H9 (cell line): ENCODE data around the gene DCAF7. TPM values are rescaled to one million over a fixed set of nuclear protein-coding genes. Genes with fewer than 3 reads are reported as not detected.

ENCODE experiments used
- DNase-seq: peaks from one replicate; pipeline ENCODE4 v3.0.0-alpha.2; 2017
- H2AFZ ChIP-seq: one replicate; pipeline ENCODE4 v1.6.1; 2013; ENCODE audit warnings: mild to moderate bottlenecking, low read length, control low read depth, moderate library complexity
- H2AK5ac ChIP-seq: 2 replicates; pipeline ENCODE4 v1.6.1; 2013; ENCODE audit warnings: low read length, control low read depth, mixed read lengths; ENCODE audit not compliant: insufficient read length
- H2BK120ac ChIP-seq: one replicate; pipeline ENCODE4 v1.6.1; 2013; ENCODE audit warnings: low read depth, mild to moderate bottlenecking, low read length, control low read depth, inconsistent platforms; ENCODE audit not compliant: poor library complexity, severe bottlenecking
- H2BK12ac ChIP-seq: 2 replicates; pipeline ENCODE4 v1.6.1; 2013; ENCODE audit warnings: low read length, control low read depth, mixed read lengths, low read depth; ENCODE audit not compliant: insufficient read length
- H2BK15ac ChIP-seq: 2 replicates; pipeline ENCODE4 v1.6.1; 2013; ENCODE audit warnings: low read depth, low read length, control low read depth
- H2BK20ac ChIP-seq: one replicate; pipeline ENCODE4 v1.6.1; 2013; ENCODE audit warnings: low read depth, mild to moderate bottlenecking, low read length, control low read depth, inconsistent platforms; ENCODE audit not compliant: poor library complexity, severe bottlenecking
- H2BK5ac ChIP-seq: 2 replicates; pipeline ENCODE4 v1.6.1; 2013; ENCODE audit warnings: low read length, control low read depth, mixed read lengths; ENCODE audit not compliant: insufficient read length
- H3K14ac ChIP-seq: 2 replicates; pipeline ENCODE4 v1.6.1; 2013; ENCODE audit warnings: low read length, control low read depth; ENCODE audit not compliant: insufficient read depth
- H3K18ac ChIP-seq: 2 replicates; pipeline ENCODE4 v1.6.1; 2013; ENCODE audit warnings: low read depth, mild to moderate bottlenecking, mixed read lengths, low read length, control low read depth; ENCODE audit not compliant: insufficient read length
- H3K23ac ChIP-seq: 2 replicates; pipeline ENCODE4 v1.6.1; 2013; ENCODE audit warnings: low read length, control low read depth, mixed read lengths, low read depth; ENCODE audit not compliant: insufficient read length
- H3K23me2 ChIP-seq: 2 replicates; pipeline ENCODE4 v1.6.1; 2013; ENCODE audit warnings: low read depth, mild to moderate bottlenecking, mixed read lengths, low read length, control low read depth; ENCODE audit not compliant: insufficient read length, poor library complexity, severe bottlenecking
- H3K27ac ChIP-seq: 2 replicates; pipeline ENCODE4 v1.5.1; 2013; ENCODE audit warnings: low read length, control low read depth, mixed read lengths, low read depth; ENCODE audit not compliant: insufficient read length
- H3K27me3 ChIP-seq: 2 replicates; pipeline ENCODE4 v1.6.1; 2013; ENCODE audit warnings: low read length, control low read depth, inconsistent platforms; ENCODE audit not compliant: insufficient read depth
- H3K4ac ChIP-seq: 2 replicates; pipeline ENCODE4 v1.6.1; 2013; ENCODE audit warnings: low read depth, mild to moderate bottlenecking, control low read depth, inconsistent platforms, low read length, moderate library complexity
- H3K4me1 ChIP-seq: 2 replicates; pipeline ENCODE4 v1.6.1; 2013; ENCODE audit warnings: low read length, control low read depth, inconsistent platforms; ENCODE audit not compliant: insufficient read depth
- H3K4me2 ChIP-seq: 2 replicates; pipeline ENCODE4 v1.6.1; 2013; ENCODE audit warnings: low read length, control low read depth, mixed read lengths; ENCODE audit not compliant: insufficient read length, insufficient read depth
- H3K56ac ChIP-seq: 2 replicates; pipeline ENCODE4 v1.6.1; 2013; ENCODE audit warnings: low read depth, mild to moderate bottlenecking, mixed read lengths, low read length, control low read depth; ENCODE audit not compliant: insufficient read length
- H3K79me1 ChIP-seq: 2 replicates; pipeline ENCODE4 v1.6.1; 2013; ENCODE audit warnings: low read depth, mild to moderate bottlenecking, moderate library complexity, low read length, control low read depth, inconsistent platforms; ENCODE audit not compliant: insufficient read depth, poor library complexity, severe bottlenecking
- H3K79me2 ChIP-seq: 2 replicates; pipeline ENCODE4 v1.6.1; 2013; ENCODE audit warnings: low read length, control low read depth, inconsistent platforms; ENCODE audit not compliant: insufficient read depth
- H3K9ac ChIP-seq: 2 replicates; pipeline ENCODE4 v1.6.1; 2013; ENCODE audit warnings: low read length, control low read depth, mixed read lengths; ENCODE audit not compliant: insufficient read length; ENCODE audit errors: extremely low read depth
- H3K9me3 ChIP-seq: one replicate; pipeline ENCODE4 v1.6.1; 2013; ENCODE audit warnings: low read depth, low read length, inconsistent platforms; ENCODE audit not compliant: control insufficient read depth
- H3T11ph ChIP-seq: one replicate; pipeline ENCODE4 v1.6.1; 2013; ENCODE audit warnings: mild to moderate bottlenecking, low read length, control low read depth, inconsistent platforms
- H4K20me1 ChIP-seq: one replicate; pipeline ENCODE4 v1.6.1; 2013; ENCODE audit not compliant: control insufficient read depth, insufficient read length, insufficient read depth
- H4K5ac ChIP-seq: 2 replicates; pipeline ENCODE4 v1.6.1; 2013; ENCODE audit warnings: low read depth, mild to moderate bottlenecking, mixed read lengths, low read length, control low read depth; ENCODE audit not compliant: insufficient read length
- H4K8ac ChIP-seq: replicated peaks from 2 replicates; pipeline ENCODE4 v1.6.1; 2013; ENCODE audit warnings: low read length, control low read depth, mixed read lengths, low read depth; ENCODE audit not compliant: insufficient read length
- H4K91ac ChIP-seq: 2 replicates; pipeline ENCODE4 v1.6.1; 2013; ENCODE audit warnings: low read depth, mild to moderate bottlenecking, moderate library complexity, mixed read lengths, low read length, control low read depth; ENCODE audit not compliant: insufficient read length
- H3K27ac Mint-ChIP-seq, 3 experiments: 2 replicates in 2 of 3; 3 replicates in 1 of 3; pipeline ENCODE4 v1.8.0; 2020 to 2021; ENCODE audit warnings: mixed read lengths in 3 of 3, mild to moderate bottlenecking in 1 of 3, moderate library complexity in 1 of 3
- H3K27me3 Mint-ChIP-seq: 2 replicates; pipeline ENCODE4 v1.8.0; 2021; ENCODE audit warnings: low read depth, mild to moderate bottlenecking, moderate library complexity, mixed read lengths
- H3K36me3 Mint-ChIP-seq, 3 experiments: 2 replicates in 2 of 3; 3 replicates in 1 of 3; pipeline ENCODE4 v1.8.0; 2020 to 2021; ENCODE audit warnings: low read depth in 3 of 3, mixed read lengths in 3 of 3; ENCODE audit not compliant: insufficient read depth in 1 of 3
- H3K4me1 Mint-ChIP-seq, 2 experiments: 2 replicates each; pipeline ENCODE4 v1.8.0; 2020; ENCODE audit warnings: mixed read lengths in 2 of 2
- H3K4me3 Mint-ChIP-seq, 2 experiments: 2 replicates in 1 of 2; 3 replicates in 1 of 2; pipeline ENCODE4 v1.8.0; 2020 to 2021; ENCODE audit warnings: mild to moderate bottlenecking in 2 of 2, mixed read lengths in 2 of 2, moderate library complexity in 1 of 2
- H3K9me3 Mint-ChIP-seq, 2 experiments: 2 replicates in 1 of 2; 3 replicates in 1 of 2; pipeline ENCODE4 v1.8.0; 2020; ENCODE audit warnings: mild to moderate bottlenecking in 2 of 2, mixed read lengths in 2 of 2, moderate library complexity in 1 of 2
- WGBS: extraction: QIAGEN DNeasy Blood & Tissue Kit; methylation state at CpG from one replicate; pipeline ENCODE4 v1.1.7; 2013; ENCODE audit warnings: missing lambda C conversion rate, low lambda C conversion rate, mixed read lengths; ENCODE audit not compliant: insufficient read length; ENCODE audit errors: extremely low coverage; 5-methylcytosine and 5-hydroxymethylcytosine counted together
- total RNA-seq: library from RNA; stranded (reverse); gene quantifications from 2 replicates; pipeline ENCODE4 v1.2.1, GENCODE V29; 2021
- TF ChIP-seq, protein P1 (sequence below): fragments of 200-600 bp; sonication (generic); conservative IDR thresholded peaks from 3 replicates; pipeline ENCODE4 v1.8.0; 2021; ENCODE audit warnings: antibody characterized with exemption, mild to moderate bottlenecking

DCAF7 gene
- total RNA-seq, 1 experiment from 2014 or later, result 86.2 TPM

DNA sequence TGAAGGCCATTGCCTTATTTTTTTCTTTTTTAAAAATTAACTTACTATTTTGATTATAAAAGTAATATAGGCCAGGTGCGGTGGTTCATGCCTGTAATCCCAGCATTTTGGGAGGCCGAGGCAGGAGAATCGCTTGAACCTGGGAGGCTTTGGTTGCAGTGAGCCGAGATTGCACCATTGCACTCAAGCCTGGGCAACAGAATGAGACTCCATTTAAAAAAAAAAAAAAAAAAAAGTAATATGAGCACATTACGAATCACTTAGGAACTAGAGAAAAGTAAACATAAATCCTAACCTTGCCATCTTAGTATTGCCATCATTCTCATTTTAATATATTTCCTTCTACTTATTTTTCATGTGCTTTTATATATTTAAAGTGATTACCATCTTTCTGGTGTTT, 37.5 kb downstream of the DCAF7 start:
- no peak overlapping the region for H2BK20ac ChIP-seq
- H3K4me2 ChIP-seq, result no peak overlapping the region
- H4K8ac ChIP-seq, result no peak overlapping the region
- peaks cover 34 to 79% (median 69%) of the 10 kb centered on the region in 3 experiments for H3K36me3 Mint-ChIP-seq
- H3K9me3 ChIP-seq, result no peaks in the 10 kb centered on the region
- H2BK120ac ChIP-seq, result no peak overlapping the region
- no peaks in the 10 kb centered on the region for H3K27me3 ChIP-seq
- H3K23me2 ChIP-seq, result no peaks in the 10 kb centered on the region
- no peak overlapping the region for H2AK5ac ChIP-seq
- no peak overlapping the region for H4K91ac ChIP-seq
- no peaks in the 10 kb centered on the region for H3K4me1 ChIP-seq
- no peak overlapping the region for H2AFZ ChIP-seq
- H4K20me1 ChIP-seq, result no peaks in the 10 kb centered on the region
- H2BK12ac ChIP-seq, result no peak overlapping the region
- no peak overlapping the region for H3K27ac Mint-ChIP-seq
- H3K79me1 ChIP-seq, result no peaks in the 10 kb centered on the region
- no peak overlapping the region for H3K56ac ChIP-seq
- H2BK15ac ChIP-seq, result no peak overlapping the region
- H3K79me2 ChIP-seq, result no peaks in the 10 kb centered on the region; the same call in 1 of the 2 replicates
- H3K23ac ChIP-seq, result no peak overlapping the region
- no peaks in the 10 kb centered on the region for H3K9me3 Mint-ChIP-seq
- TF ChIP-seq, protein P1, sequence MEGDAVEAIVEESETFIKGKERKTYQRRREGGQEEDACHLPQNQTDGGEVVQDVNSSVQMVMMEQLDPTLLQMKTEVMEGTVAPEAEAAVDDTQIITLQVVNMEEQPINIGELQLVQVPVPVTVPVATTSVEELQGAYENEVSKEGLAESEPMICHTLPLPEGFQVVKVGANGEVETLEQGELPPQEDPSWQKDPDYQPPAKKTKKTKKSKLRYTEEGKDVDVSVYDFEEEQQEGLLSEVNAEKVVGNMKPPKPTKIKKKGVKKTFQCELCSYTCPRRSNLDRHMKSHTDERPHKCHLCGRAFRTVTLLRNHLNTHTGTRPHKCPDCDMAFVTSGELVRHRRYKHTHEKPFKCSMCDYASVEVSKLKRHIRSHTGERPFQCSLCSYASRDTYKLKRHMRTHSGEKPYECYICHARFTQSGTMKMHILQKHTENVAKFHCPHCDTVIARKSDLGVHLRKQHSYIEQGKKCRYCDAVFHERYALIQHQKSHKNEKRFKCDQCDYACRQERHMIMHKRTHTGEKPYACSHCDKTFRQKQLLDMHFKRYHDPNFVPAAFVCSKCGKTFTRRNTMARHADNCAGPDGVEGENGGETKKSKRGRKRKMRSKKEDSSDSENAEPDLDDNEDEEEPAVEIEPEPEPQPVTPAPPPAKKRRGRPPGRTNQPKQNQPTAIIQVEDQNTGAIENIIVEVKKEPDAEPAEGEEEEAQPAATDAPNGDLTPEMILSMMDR, result no peak
- no peak for DNase-seq
- no peak overlapping the region for H3K18ac ChIP-seq
- H2BK5ac ChIP-seq, result no peak overlapping the region
- no peak overlapping the region for H3K27ac ChIP-seq
- H3K9ac ChIP-seq, result no peak overlapping the region
- no peak overlapping the region for H3T11ph ChIP-seq
- H4K5ac ChIP-seq, result no peak overlapping the region
- no peak overlapping the region for H3K4ac ChIP-seq
- no peak overlapping the region for H3K4me3 Mint-ChIP-seq
- H3K4me1 Mint-ChIP-seq, result no peaks in the 10 kb centered on the region
- no peaks in the 10 kb centered on the region for H3K27me3 Mint-ChIP-seq
- H3K14ac ChIP-seq, result no peak overlapping the region
- no CpG with 5 or more reads among the region's 5 CpGs for WGBS
